ES-I3 (cell line): ENCODE measurements around the gene PPP1R12B.
"Not testable (repeated sequence)": the region's sequence is repeated elsewhere in the genome, so short reads cannot be mapped to it uniquely, and the experiment has no call there.

Source experiments
- H3K36me3 ChIP-seq: 2 replicates; pipeline ENCODE4 v1.6.1; 2013; ENCODE audit warnings: mild to moderate bottlenecking, low read length, control low read depth, moderate library complexity; ENCODE audit not compliant: insufficient read depth
- H3K4me1 ChIP-seq: 2 replicates; pipeline ENCODE4 v1.6.1; 2013; ENCODE audit warnings: mild to moderate bottlenecking, control low read depth, low read length; ENCODE audit not compliant: insufficient read depth
- H3K9ac ChIP-seq: 2 replicates; pipeline ENCODE4 v1.6.1; 2013; ENCODE audit warnings: low read depth, mild to moderate bottlenecking, low read length, moderate library complexity
- H3K9me3 ChIP-seq: 2 replicates; pipeline ENCODE4 v1.6.1; 2013; ENCODE audit warnings: mild to moderate bottlenecking, low read length, moderate library complexity; ENCODE audit not compliant: control insufficient read depth, insufficient read depth

PPP1R12B gene

GRCh38 chr1:202578565-202578964 lies 230.1 kb downstream of the PPP1R12B start:
- H3K36me3 ChIP-seq: no peaks in the 10 kb centered on the region
- H3K4me1 ChIP-seq: peaks cover 43% of the 10 kb centered on the region
- no peaks in the 10 kb centered on the region for H3K9me3 ChIP-seq
- no peak overlapping the region for H3K9ac ChIP-seq

- H3K4me1 ChIP-seq: peaks cover 43% of the 10 kb centered on the region
- no peak overlapping the region for H3K9ac ChIP-seq
- no peaks in the 10 kb centered on the region for H3K36me3 ChIP-seq
- H3K9me3 ChIP-seq: no peaks in the 10 kb centered on the region
Measured at GRCh38 chr1:202579806-202580205, 231.3 kb downstream of the PPP1R12B start.

GRCh38 chr1:202580619-202581018 lies 232.1 kb downstream of the PPP1R12B start:
- H3K36me3 ChIP-seq: no peaks in the 10 kb centered on the region
- no peak overlapping the region for H3K9ac ChIP-seq
- H3K4me1 ChIP-seq: peaks cover 43% of the 10 kb centered on the region

GRCh38 chr1:202582350-202582749 lies 233.9 kb downstream of the PPP1R12B start:
- H3K9ac ChIP-seq, H3K36me3 ChIP-seq, H3K9me3 ChIP-seq: not testable (repeated sequence)
- peaks cover 37% of the 10 kb centered on the region for H3K4me1 ChIP-seq

More at GRCh38 chr1:202580619-202581018, 232.1 kb downstream of the PPP1R12B start:
- H3K9me3 ChIP-seq: no peaks in the 10 kb centered on the region

GRCh38 chr1:202584707-202585589 lies 236.4 kb downstream of the PPP1R12B start:
- H3K9me3 ChIP-seq: no peaks in the 10 kb centered on the region
- no peak overlapping the region for H3K9ac ChIP-seq
- H3K4me1 ChIP-seq: peaks cover 26% of the 10 kb centered on the region
- H3K36me3 ChIP-seq: no peaks in the 10 kb centered on the region

GRCh38 chr1:202585590-202585933 lies 237.1 kb downstream of the PPP1R12B start:
- H3K9me3 ChIP-seq: no peaks in the 10 kb centered on the region
- H3K9ac ChIP-seq: no peak overlapping the region
- no peaks in the 10 kb centered on the region for H3K36me3 ChIP-seq
- H3K4me1 ChIP-seq: peaks cover 27% of the 10 kb centered on the region

GRCh38 chr1:202586018-202586821 lies 237.7 kb downstream of the PPP1R12B start:
- H3K9ac ChIP-seq: no peak overlapping the region
- H3K4me1 ChIP-seq: peaks cover 27% of the 10 kb centered on the region
- no peaks in the 10 kb centered on the region for H3K36me3 ChIP-seq
- H3K9me3 ChIP-seq: no peaks in the 10 kb centered on the region

GRCh38 chr1:202586871-202587270 lies 238.4 kb downstream of the PPP1R12B start:
- Histone ChIP-seq H3K4me1 (peaks cover 27% of the 10 kb centered on the region), H3K9ac (no peak overlapping the region), H3K9me3 (no peaks in the 10 kb centered on the region), H3K36me3 (no peaks in the 10 kb centered on the region)

- Histone ChIP-seq H3K4me1 (peaks cover 27% of the 10 kb centered on the region), H3K36me3 (no peaks in the 10 kb centered on the region), H3K9me3 (no peaks in the 10 kb centered on the region), H3K9ac (no peak overlapping the region)
Measured at GRCh38 chr1:202587859-202588485, 239.5 kb downstream of the PPP1R12B start.

- no peaks in the 10 kb centered on the region for H3K9me3 ChIP-seq
- H3K9ac ChIP-seq: no peak overlapping the region
- peaks cover 27% of the 10 kb centered on the region for H3K4me1 ChIP-seq
- no peaks in the 10 kb centered on the region for H3K36me3 ChIP-seq
Measured at GRCh38 chr1:202588503-202589189, 240.1 kb downstream of the PPP1R12B start.

GRCh38 chr1:202589190-202589930 lies 240.9 kb downstream of the PPP1R12B start:
- H3K36me3 ChIP-seq: no peaks in the 10 kb centered on the region
- H3K4me1 ChIP-seq: peaks cover 27% of the 10 kb centered on the region
- no peaks in the 10 kb centered on the region for H3K9me3 ChIP-seq
- H3K9ac ChIP-seq: no peak overlapping the region

GRCh38 chr1:202590126-202590525 lies 241.6 kb downstream of the PPP1R12B start:
- Histone ChIP-seq H3K36me3 (no peaks in the 10 kb centered on the region), H3K4me1 (peaks cover 27% of the 10 kb centered on the region), H3K9me3 (no peaks in the 10 kb centered on the region), H3K9ac (no peak overlapping the region)

GRCh38 chr1:202590975-202591411 lies 242.5 kb downstream of the PPP1R12B start:
- Histone ChIP-seq H3K36me3 (no peaks in the 10 kb centered on the region), H3K4me1 (peaks cover 24% of the 10 kb centered on the region), H3K9me3 (no peaks in the 10 kb centered on the region), H3K9ac (no peak overlapping the region)
